Fibroblast of lung (primary cell): Measurements from ENCODE around the gene GJA5. TPM values are rescaled to one million over a fixed set of nuclear protein-coding genes. Genes with fewer than 3 reads are reported as not detected.

Experiments used
- DNase-seq, 2 donors: peaks; one replicate each; pipeline versions ENCODE4 v3.0.0 to v3.0.0-alpha.2; 2010; ENCODE audit warnings: low read depth in 2 of 2
- H2AFZ ChIP-seq: 2 replicates; pipeline ENCODE4 v1.5.1; 2012; ENCODE audit warnings: low read length, control low read depth, inconsistent platforms
- H3K27ac ChIP-seq: 2 replicates; pipeline ENCODE4 v1.5.1; 2011; ENCODE audit warnings: low read length, control low read depth; ENCODE audit not compliant: insufficient read depth
- H3K27me3 ChIP-seq: 2 replicates; pipeline ENCODE4 v1.5.1; 2011; ENCODE audit warnings: mild to moderate bottlenecking, low read length; ENCODE audit not compliant: control insufficient read depth, insufficient read depth
- H3K36me3 ChIP-seq: 2 replicates; pipeline ENCODE4 v1.5.1; 2011; ENCODE audit warnings: low read length; ENCODE audit not compliant: control insufficient read depth, insufficient read depth
- H3K4me1 ChIP-seq: 2 replicates; pipeline ENCODE4 v1.5.1; 2011; ENCODE audit warnings: low read length; ENCODE audit not compliant: control insufficient read depth, insufficient read depth; ENCODE audit errors: extremely low read depth
- H3K4me2 ChIP-seq: 2 replicates; pipeline ENCODE4 v1.5.1; 2011; ENCODE audit warnings: low read length, control low read depth; ENCODE audit not compliant: insufficient read depth; ENCODE audit errors: extremely low read depth
- H3K4me3 ChIP-seq, 4 experiments: fragments of 200-600 bp in 1 of 4; sonication (generic) in 1 of 4; replicated peaks in 1 of 4; 2 replicates each; pipeline ENCODE4 v1.5.1; 2011 to 2016; ENCODE audit warnings: low read length in 4 of 4, low read depth in 3 of 4, mild to moderate bottlenecking in 3 of 4, control low read depth in 2 of 4, inconsistent platforms in 1 of 4, mixed read lengths in 1 of 4; ENCODE audit not compliant: insufficient read depth in 1 of 4; ENCODE audit errors: control extremely low read depth in 1 of 4
- H3K79me2 ChIP-seq: 2 replicates; pipeline ENCODE4 v1.5.1; 2012; ENCODE audit warnings: mild to moderate bottlenecking, low read length, inconsistent platforms; ENCODE audit not compliant: control insufficient read depth, insufficient read depth
- H3K9ac ChIP-seq: 2 replicates; pipeline ENCODE4 v1.5.1; 2011; ENCODE audit warnings: mild to moderate bottlenecking, low read length, control low read depth; ENCODE audit not compliant: insufficient read depth
- H3K9me3 ChIP-seq: 2 replicates; pipeline ENCODE4 v1.5.1; 2012; ENCODE audit warnings: low read depth, low read length; ENCODE audit not compliant: control insufficient read depth, insufficient read depth
- H4K20me1 ChIP-seq: 2 replicates; pipeline ENCODE4 v1.5.1; 2011; ENCODE audit warnings: low read length; ENCODE audit not compliant: control insufficient read depth, insufficient read depth; ENCODE audit errors: extremely low read depth
- EZH2 ChIP-seq: IDR thresholded peaks from 2 replicates; pipeline ENCODE4 v1.5.1; 2012; ENCODE audit warnings: low read length, control low read depth, mild to moderate bottlenecking; ENCODE audit errors: missing control alignments
- polyA plus RNA-seq, 2 donors: library from polyadenylated mRNA; depleted of rRNA in 1 of 2; stranded (reverse) in 1 of 2; unstranded in 1 of 2; fragments of >200 nt; gene quantifications; 2 replicates each; pipeline ENCODE4 v1.2.1, GENCODE V29; 2011 to 2012; ENCODE audit warnings: missing spikeins in 1 of 2
- total RNA-seq: library from RNA; depleted of rRNA; stranded (reverse); fragments of >200 nt; gene quantifications from 2 replicates; pipeline ENCODE4 v1.2.1, GENCODE V29; 2014
- TF ChIP-seq, protein P1 (sequence below), 2 donors: IDR thresholded peaks in 1 of 2; conservative IDR thresholded peaks in 1 of 2; 1 replicate in 1 of 2; 2 replicates in 1 of 2; pipeline ENCODE4 v1.5.1; 2011 to 2012; ENCODE audit warnings: low read length in 2 of 2, control low read depth in 1 of 2, inconsistent platforms in 1 of 2, low read depth in 1 of 2, mild to moderate bottlenecking in 1 of 2

Gene GJA5
- total and polyA plus RNA-seq, 2 donors (not counting 1 experiment from before 2014, with no cell fraction given): 0.14 TPM; not detected in 1

DNA sequence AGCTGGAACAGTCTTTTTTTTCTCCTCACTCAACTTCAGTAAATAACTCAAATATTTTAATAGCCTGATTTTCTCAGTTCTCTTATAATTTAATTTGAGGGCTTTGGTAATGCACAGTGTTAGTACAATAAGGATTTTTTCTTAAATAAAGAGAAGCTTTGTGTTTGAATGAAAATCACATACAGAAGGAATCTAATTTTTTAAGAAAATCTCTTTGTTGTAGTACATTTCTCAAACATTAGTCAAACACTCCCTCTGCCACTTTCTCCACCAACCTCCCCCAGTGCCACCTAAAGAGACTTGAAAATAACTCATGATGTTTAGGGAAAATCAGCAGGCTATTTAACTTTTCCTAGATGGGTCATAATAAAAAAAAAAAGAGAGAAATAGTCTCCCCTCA lies 47.8 kb downstream of the GJA5 start:
- no peaks in the 10 kb centered on the region for H3K9me3 ChIP-seq

More for the DNA sequence above, 47.8 kb downstream of the GJA5 start:
- no peak overlapping the region for H3K27ac ChIP-seq
- DNase-seq: no peak
- no peaks in the 10 kb centered on the region for H3K27me3 ChIP-seq
- H3K4me2 ChIP-seq: no peak overlapping the region
- no peak overlapping the region for H2AFZ ChIP-seq
- H3K4me1 ChIP-seq: no peaks in the 10 kb centered on the region
- no peaks in the 10 kb centered on the region for H3K36me3 ChIP-seq
- no peak overlapping the region for H3K9ac ChIP-seq
- no peak overlapping the region for H3K4me3 ChIP-seq
- H4K20me1 ChIP-seq: no peaks in the 10 kb centered on the region
- TF ChIP-seq, protein P1, sequence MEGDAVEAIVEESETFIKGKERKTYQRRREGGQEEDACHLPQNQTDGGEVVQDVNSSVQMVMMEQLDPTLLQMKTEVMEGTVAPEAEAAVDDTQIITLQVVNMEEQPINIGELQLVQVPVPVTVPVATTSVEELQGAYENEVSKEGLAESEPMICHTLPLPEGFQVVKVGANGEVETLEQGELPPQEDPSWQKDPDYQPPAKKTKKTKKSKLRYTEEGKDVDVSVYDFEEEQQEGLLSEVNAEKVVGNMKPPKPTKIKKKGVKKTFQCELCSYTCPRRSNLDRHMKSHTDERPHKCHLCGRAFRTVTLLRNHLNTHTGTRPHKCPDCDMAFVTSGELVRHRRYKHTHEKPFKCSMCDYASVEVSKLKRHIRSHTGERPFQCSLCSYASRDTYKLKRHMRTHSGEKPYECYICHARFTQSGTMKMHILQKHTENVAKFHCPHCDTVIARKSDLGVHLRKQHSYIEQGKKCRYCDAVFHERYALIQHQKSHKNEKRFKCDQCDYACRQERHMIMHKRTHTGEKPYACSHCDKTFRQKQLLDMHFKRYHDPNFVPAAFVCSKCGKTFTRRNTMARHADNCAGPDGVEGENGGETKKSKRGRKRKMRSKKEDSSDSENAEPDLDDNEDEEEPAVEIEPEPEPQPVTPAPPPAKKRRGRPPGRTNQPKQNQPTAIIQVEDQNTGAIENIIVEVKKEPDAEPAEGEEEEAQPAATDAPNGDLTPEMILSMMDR (conservative IDR thresholded peaks at IDR 0.05 in 1 of 2, IDR thresholded peaks at IDR 0.05 in 1 of 2; ENCODE audit: low read depth in 1 of 2, low read length in 2 of 2): no peak
- no peak for TF ChIP-seq EZH2
- H3K79me2 ChIP-seq: no peaks in the 10 kb centered on the region

Other genes starting within 250 kb of the GJA5 start
- gene BCL9, start 219.1 kb downstream of the GJA5 start, total RNA-seq: 2.6 and 5.4 TPM in 2 replicates
- gene BCL9, start 219.1 kb downstream of the GJA5 start, polyA plus RNA-seq: 4.8 and 9.7 TPM in 2 replicates
- gene ACP6, start 90.1 kb downstream of the GJA5 start, total RNA-seq: 5.1 and 7.4 TPM in 2 replicates
- 3.9 and 7.6 TPM in 2 replicates for gene ACP6, start 90.1 kb downstream of the GJA5 start, polyA plus RNA-seq
- not detected in 2 replicates for gene GJA8, start 142.2 kb upstream of the GJA5 start, total RNA-seq
- gene GJA8, start 142.2 kb upstream of the GJA5 start, polyA plus RNA-seq: not detected in 2 replicates
- gene GPR89B, start 167.8 kb upstream of the GJA5 start, total RNA-seq: 19.0 and 21.8 TPM in 2 replicates
- 19.2 and 21.7 TPM in 2 replicates for gene GPR89B, start 167.8 kb upstream of the GJA5 start, polyA plus RNA-seq